SK-N-SH (cell line): ENCODE data around the gene SPIC. TPM values are rescaled to one million over a fixed set of nuclear protein-coding genes. Genes with fewer than 3 reads are reported as not detected.

Experiments used
- CTCF ChIA-PET: fragments of 300-600, 350-600 bp; formaldehyde crosslinking; extraction: SDS; loops from one replicate; lab custom pipeline; 2021; lab: Yijun Ruan, JAX
- POLR2A ChIA-PET: fragments of 350-600 bp; sonication (Branson Sonifier 250); formaldehyde crosslinking; extraction: SDS; loops from one replicate; lab custom pipeline; 2020; ENCODE audit warnings: antibody characterized with exemption, inconsistent platforms; lab: Yijun Ruan, JAX
- DNase-seq: peaks from one replicate; pipeline ENCODE4 v3.0.0; 2012
- H2AFZ ChIP-seq: fragments of 200-600 bp; sonication (generic); 2 replicates; pipeline ENCODE4 v1.8.1; 2016; ENCODE audit warnings: antibody characterized with exemption, mild to moderate bottlenecking, low read depth
- H3F3A ChIP-seq: fragments of 200-600 bp; sonication (generic); replicated peaks from 2 replicates; pipeline ENCODE3; 2016; ENCODE audit warnings: antibody characterized with exemption, mild to moderate bottlenecking; ENCODE audit not compliant: insufficient read depth
- H3K27ac ChIP-seq, 2 experiments: fragments of 200-500 bp in 1 of 2; fragments of 200-600 bp in 1 of 2; sonication (Bioruptor generic) in 1 of 2; sonication (generic), shearing (Covaris generic) in 1 of 2; 2 replicates each; pipeline versions ENCODE4 v1.5.1 to v1.6.1; 2014 to 2016; ENCODE audit warnings: low read depth in 2 of 2, inconsistent platforms in 1 of 2, low read length in 1 of 2, mild to moderate bottlenecking in 1 of 2, mixed read lengths in 1 of 2
- H3K27me3 ChIP-seq: fragments of 200-600 bp; sonication (generic), shearing (Covaris generic); 2 replicates; pipeline ENCODE4 v1.6.1; 2016; ENCODE audit warnings: mixed run types; ENCODE audit not compliant: insufficient read depth
- H3K36me3 ChIP-seq, 2 experiments: fragments of 200-500 bp in 1 of 2; fragments of 200-600 bp in 1 of 2; sonication (Bioruptor generic) in 1 of 2; sonication (generic) in 1 of 2; replicated peaks in 1 of 2; 2 replicates each; pipeline versions ENCODE3 to v1.5.1; 2014 to 2016; ENCODE audit warnings: low read length in 1 of 2, mild to moderate bottlenecking in 1 of 2; ENCODE audit not compliant: insufficient read depth in 2 of 2, control insufficient read depth in 1 of 2
- H3K4me1 ChIP-seq, 2 experiments: fragments of 200-500 bp in 1 of 2; fragments of 200-600 bp in 1 of 2; sonication (Bioruptor generic) in 1 of 2; sonication (generic), shearing (Covaris generic) in 1 of 2; 2 replicates each; pipeline versions ENCODE4 v1.5.1 to v1.6.1; 2014 to 2016; ENCODE audit warnings: low read depth in 1 of 2, low read length in 1 of 2, mixed run types in 1 of 2; ENCODE audit not compliant: insufficient read depth in 2 of 2, control insufficient read depth in 1 of 2
- H3K4me2 ChIP-seq: fragments of 200-600 bp; sonication (generic), shearing (Covaris generic); 2 replicates; pipeline ENCODE4 v1.6.1; 2017; ENCODE audit warnings: mixed run types
- H3K4me3 ChIP-seq, 2 experiments: fragments of 200-500 bp in 1 of 2; fragments of 200-600 bp in 1 of 2; sonication (Bioruptor generic) in 1 of 2; sonication (generic), shearing (Covaris generic) in 1 of 2; 2 replicates each; pipeline versions ENCODE4 v1.5.1 to v1.8.1; 2014 to 2016; ENCODE audit warnings: low read depth in 2 of 2, inconsistent platforms in 1 of 2, low read length in 1 of 2, mild to moderate bottlenecking in 1 of 2, mixed read lengths in 1 of 2, moderate library complexity in 1 of 2
- H3K79me2 ChIP-seq: fragments of 200-600 bp; sonication (generic); 2 replicates; pipeline ENCODE4 v1.8.1; 2017; ENCODE audit warnings: mild to moderate bottlenecking; ENCODE audit not compliant: insufficient read depth
- H3K9ac ChIP-seq: fragments of 200-600 bp; sonication (generic); 2 replicates; pipeline ENCODE4 v1.6.1; 2017; ENCODE audit warnings: mixed run types
- H3K9me2 ChIP-seq: fragments of 200-600 bp; sonication (generic); 2 replicates; pipeline ENCODE4 v1.6.1; 2017; ENCODE audit warnings: mixed run types
- H3K9me3 ChIP-seq: fragments of 200-600 bp; sonication (generic); 2 replicates; pipeline ENCODE4 v1.6.1; 2017; ENCODE audit warnings: mixed run types, mild to moderate bottlenecking, moderate library complexity
- H4K20me1 ChIP-seq: fragments of 200-600 bp; sonication (generic); 2 replicates; pipeline ENCODE4 v1.6.1; 2017; ENCODE audit warnings: mild to moderate bottlenecking, mixed run types; ENCODE audit not compliant: insufficient read depth
- CHD2 ChIP-seq: fragments of 150-350 bp; IDR thresholded peaks from 2 replicates; pipeline ENCODE4 v1.6.1; 2018; ENCODE audit warnings: low read length; ENCODE audit not compliant: partially characterized antibody
- EP300 ChIP-seq, 2 experiments: IDR thresholded peaks; 2 replicates each; pipeline versions ENCODE4 v1.4.0 to v1.6.1; 2012; ENCODE audit warnings: borderline replicate concordance in 1 of 2, low read depth in 1 of 2, low read length in 1 of 2
- EZH2phosphoT487 ChIP-seq: fragments of 200-600 bp; sonication (generic); IDR thresholded peaks from 2 replicates; pipeline ENCODE4 v1.6.1; 2017; ENCODE audit warnings: low read depth, mixed run types, mild to moderate bottlenecking, antibody characterized with exemption, moderate library complexity, borderline replicate concordance
- FOSL2 ChIP-seq: IDR thresholded peaks from 2 replicates; pipeline ENCODE4 v1.4.0; 2012; ENCODE audit warnings: low read depth, mild to moderate bottlenecking, moderate library complexity, borderline replicate concordance
- GATA2 ChIP-seq: sonication (generic); formaldehyde crosslinking; IDR thresholded peaks from 2 replicates; pipeline ENCODE4 v1.5.0; 2020; ENCODE audit warnings: mild to moderate bottlenecking, missing genetic modification reagents
- JUND ChIP-seq: IDR thresholded peaks from 2 replicates; pipeline ENCODE4 v1.4.0; 2012
- MXI1 ChIP-seq: IDR thresholded peaks from 2 replicates; pipeline ENCODE4 v1.6.1; 2012; ENCODE audit warnings: mild to moderate bottlenecking, low read depth, low read length, improper control_type of control experiment
- NRF1 ChIP-seq: IDR thresholded peaks from 2 replicates; pipeline ENCODE4 v1.6.1; 2012; ENCODE audit warnings: low read depth, mild to moderate bottlenecking, low read length
- RAD21 ChIP-seq: IDR thresholded peaks from 2 replicates; pipeline ENCODE4 v1.6.1; 2012; ENCODE audit warnings: mild to moderate bottlenecking, low read length
- RCOR1 ChIP-seq: fragments of 150-350 bp; IDR thresholded peaks from 2 replicates; pipeline ENCODE4 v1.6.1; 2017; ENCODE audit warnings: antibody characterized with exemption, low read length
- RFX5 ChIP-seq: IDR thresholded peaks from 2 replicates; pipeline ENCODE4 v1.6.1; 2012; ENCODE audit warnings: mild to moderate bottlenecking, improper control_type of control experiment, low read length
- SIN3A ChIP-seq: IDR thresholded peaks from 2 replicates; pipeline ENCODE4 v1.6.1; 2012; ENCODE audit warnings: low read depth, mild to moderate bottlenecking, low read length, moderate library complexity, borderline replicate concordance
- TCF12 ChIP-seq: IDR thresholded peaks from 2 replicates; pipeline ENCODE4 v1.4.0; 2012
- TEAD4 ChIP-seq: IDR thresholded peaks from 2 replicates; pipeline ENCODE4 v1.4.0; 2012; ENCODE audit warnings: mild to moderate bottlenecking, borderline replicate concordance; ENCODE audit not compliant: insufficient read depth
- YY1 ChIP-seq: IDR thresholded peaks from 2 replicates; pipeline ENCODE4 v1.4.0; 2012; ENCODE audit warnings: low read depth, mild to moderate bottlenecking
- whole genome bisulfite sequencing: methylation state at CpG from one replicate; pipeline ENCODE4 v1.1.6; 2017; ENCODE audit warnings: low lambda C conversion rate; 5-methylcytosine and 5-hydroxymethylcytosine counted together
- polyA plus RNA-seq, 3 experiments: library from polyadenylated mRNA; depleted of rRNA; stranded (reverse); fragments of >200 nt; gene quantifications; 2 replicates each; pipeline ENCODE4 v1.2.3, GENCODE V29; 2012

SPIC gene
- polyA plus RNA-seq, 1 of the 3 experiments (the other 2 are of a cell fraction) = not detected

DNA sequence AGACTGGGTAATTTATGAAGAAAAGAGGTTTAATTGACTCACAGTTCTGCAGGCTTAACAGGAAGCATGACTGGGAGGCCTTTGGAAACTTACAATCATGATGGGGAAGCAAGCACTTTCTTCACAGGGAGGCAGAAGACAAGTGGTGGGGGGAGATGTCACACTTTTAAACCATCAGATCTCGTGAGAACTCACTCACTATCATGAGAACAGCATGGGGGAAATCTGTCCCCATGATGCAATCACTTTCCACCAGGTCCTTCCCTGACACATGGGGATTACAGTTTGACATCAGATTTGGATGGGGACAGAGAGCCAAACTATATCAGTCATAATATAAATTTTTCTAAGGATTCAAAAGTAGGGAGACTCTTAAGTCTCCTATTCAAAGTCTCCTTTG, 46.0 kb downstream of the SPIC start:
- peaks cover 17% of the 10 kb centered on the region; the same call in 1 of the 2 replicates for H3K27me3 ChIP-seq
- no peak overlapping the region for H3K27ac ChIP-seq
- ChIA-PET CTCF (no interaction called here), POLR2A (no interaction called here)
- no peaks in the 10 kb centered on the region for H3K4me1 ChIP-seq
- 6% methylated on average over 1 of the region's 1 CpG for WGBS
- no peak overlapping the region for H3K9ac ChIP-seq
- DNase-seq = no peak
- no peaks in the 10 kb centered on the region for H3K9me3 ChIP-seq
- TF ChIP-seq SIN3A = no peak
- no peak for TF ChIP-seq EZH2phosphoT487
- no peak for TF ChIP-seq FOSL2
- TF ChIP-seq RCOR1 = no peak
- no peak for TF ChIP-seq JUND
- TF ChIP-seq NRF1 = no peak
- no peak for TF ChIP-seq RAD21
- no peak for TF ChIP-seq YY1
- TF ChIP-seq TEAD4 = no peak
- no peak for TF ChIP-seq MXI1
- no peak for TF ChIP-seq GATA2 (CRISPR knock-in tag)
- no peak for TF ChIP-seq RFX5
- no peaks in the 10 kb centered on the region for H4K20me1 ChIP-seq
- H3F3A ChIP-seq = no peaks in the 10 kb centered on the region
- no peaks in the 10 kb centered on the region for H3K36me3 ChIP-seq
- H3K4me2 ChIP-seq = no peak overlapping the region
- no peak overlapping the region for H3K4me3 ChIP-seq
- no peaks in the 10 kb centered on the region for H3K9me2 ChIP-seq
- H2AFZ ChIP-seq = no peak overlapping the region
- no peaks in the 10 kb centered on the region for H3K79me2 ChIP-seq

DNA sequence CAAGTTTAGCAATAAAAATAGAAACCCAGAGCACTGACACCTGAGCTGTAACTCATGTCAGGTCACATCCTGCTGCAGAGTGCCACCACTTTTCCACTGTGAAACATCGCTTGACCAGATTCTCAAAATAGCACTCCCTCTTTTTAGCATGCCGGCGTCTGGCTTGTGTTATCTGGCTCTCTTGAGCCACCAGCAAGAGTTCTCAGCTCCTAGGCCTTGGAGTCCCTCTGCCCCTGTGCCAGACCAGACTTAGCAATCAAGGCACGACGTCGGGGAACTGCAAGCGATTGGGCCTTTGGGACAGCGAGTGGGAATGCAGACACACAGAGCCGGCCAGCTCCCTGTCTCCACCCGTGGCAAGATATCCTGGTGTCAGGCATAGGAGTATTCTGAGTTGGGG, 52.5 kb downstream of the SPIC start:
- DNase-seq = no peak
- H3K79me2 ChIP-seq = no peaks in the 10 kb centered on the region
- WGBS = 34% methylated on average over 10 of the region's 10 CpGs
- no peak overlapping the region for H2AFZ ChIP-seq
- no peaks in the 10 kb centered on the region for H3K9me2 ChIP-seq
- no peaks in the 10 kb centered on the region for H3F3A ChIP-seq
- H3K9ac ChIP-seq = no peak overlapping the region
- H3K4me3 ChIP-seq = no peak overlapping the region
- no peak for TF ChIP-seq CHD2
- no peak for TF ChIP-seq TCF12
- TF ChIP-seq EP300 (IDR thresholded peaks at IDR 0.05; ENCODE audit: borderline replicate concordance in 1 of 2, low read depth in 1 of 2, low read length in 1 of 2) = no peak
- no peak for TF ChIP-seq JUND
- no peaks in the 10 kb centered on the region for H3K36me3 ChIP-seq
- ChIA-PET POLR2A (no interaction called here), CTCF (interaction anchor here (0.8 kb wide), 1 partner anchor 14 kb away, joined by 3 read pairs; no protein-coding TSS in a partner anchor)
- H3K27ac ChIP-seq = no peak overlapping the region
- H3K9me3 ChIP-seq = no peaks in the 10 kb centered on the region
- no peaks in the 10 kb centered on the region for H3K4me1 ChIP-seq
- H4K20me1 ChIP-seq = no peaks in the 10 kb centered on the region
- H3K27me3 ChIP-seq = peaks cover 7% of the 10 kb centered on the region; the same call in 1 of the 2 replicates
- H3K4me2 ChIP-seq = no peak overlapping the region
